ENCODE results near the gene DCANP1. TPM values are rescaled to one million over a fixed set of nuclear protein-coding genes. Genes with fewer than 3 reads are reported as not detected.

Gene DCANP1
- total and polyA plus RNA-seq, 2 of the 13 experiments (the other 11 are each of a cell fraction or from before 2014, with no cell fraction given) = not detected

DNA sequence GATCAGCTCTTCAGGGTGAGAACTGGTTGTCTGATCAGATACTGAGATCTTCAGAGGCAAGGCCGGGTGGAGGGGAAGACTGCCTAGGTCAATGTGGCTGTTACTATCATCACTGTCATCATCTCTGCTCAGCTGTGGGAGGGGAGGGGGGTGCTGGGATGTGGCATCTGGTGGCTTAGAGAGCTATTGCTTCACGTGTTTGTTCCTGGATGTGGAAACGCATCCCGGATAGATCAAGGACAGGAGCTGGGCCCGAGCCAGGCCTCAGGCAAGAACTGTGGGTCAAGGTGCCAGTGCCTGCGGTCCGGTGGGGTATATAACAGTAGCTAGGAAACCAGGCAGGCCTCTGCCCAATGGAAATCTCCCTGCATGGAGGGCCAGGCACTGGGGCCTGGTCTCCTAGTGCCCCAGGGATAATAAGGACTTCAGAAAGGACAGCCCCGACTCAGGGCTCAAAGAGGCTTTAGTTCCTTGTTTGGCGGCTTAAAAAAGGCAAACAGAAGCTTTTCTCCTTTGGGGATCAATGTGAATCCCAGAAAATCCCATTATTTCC is 35.3 kb upstream of the DCANP1 start (continued):
- TF ChIP-seq, protein P1, sequence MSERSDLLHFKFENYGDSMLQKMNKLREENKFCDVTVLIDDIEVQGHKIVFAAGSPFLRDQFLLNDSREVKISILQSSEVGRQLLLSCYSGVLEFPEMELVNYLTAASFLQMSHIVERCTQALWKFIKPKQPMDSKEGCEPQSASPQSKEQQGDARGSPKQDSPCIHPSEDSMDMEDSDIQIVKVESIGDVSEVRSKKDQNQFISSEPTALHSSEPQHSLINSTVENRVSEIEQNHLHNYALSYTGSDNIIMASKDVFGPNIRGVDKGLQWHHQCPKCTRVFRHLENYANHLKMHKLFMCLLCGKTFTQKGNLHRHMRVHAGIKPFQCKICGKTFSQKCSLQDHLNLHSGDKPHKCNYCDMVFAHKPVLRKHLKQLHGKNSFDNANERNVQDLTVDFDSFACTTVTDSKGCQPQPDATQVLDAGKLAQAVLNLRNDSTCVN (CRISPR knock-in tag; IDR thresholded peaks at IDR 0.05; ENCODE audit: borderline replicate concordance) = no peak; the same call in 1 of the 2 replicates
- TF ChIP-seq BATF2 (CRISPR knock-in tag; IDR thresholded peaks at IDR 0.05) (no peak), ZNF17 (CRISPR knock-in tag; IDR thresholded peaks at IDR 0.05) (no peak), THYN1 (CRISPR knock-in tag; IDR thresholded peaks at IDR 0.05; ENCODE audit: borderline replicate concordance, low read depth) (no peak), HNRNPLL (IDR thresholded peaks at IDR 0.05; ENCODE audit: low read depth, low read length, poor library complexity, severe bottlenecking) (no peak), CHCHD3 (CRISPR knock-in tag; IDR thresholded peaks at IDR 0.05) (no peak), HMGXB4 (CRISPR knock-in tag; IDR thresholded peaks at IDR 0.05; ENCODE audit: borderline replicate concordance in 1 of 2, low read depth in 1 of 2) (no peak), TCF7 (IDR thresholded peaks at IDR 0.05; ENCODE audit: low read depth) (peak; percentile 83), ZNF747 (CRISPR knock-in tag; IDR thresholded peaks at IDR 0.05; ENCODE audit: borderline replicate concordance) (no peak), ZNF3 (CRISPR knock-in tag; IDR thresholded peaks at IDR 0.05) (no peak), DNMT1 (CRISPR knock-in tag; IDR thresholded peaks at IDR 0.05) (no peak), RNF2 (conservative IDR thresholded peaks at IDR 0.05; ENCODE audit: low read depth) (no peak), MED1 (CRISPR knock-in tag; IDR thresholded peaks at IDR 0.05) (peak; percentile 92), ZBTB8A (CRISPR knock-in tag; IDR thresholded peaks at IDR 0.05; ENCODE audit: borderline replicate concordance, low read depth) (no peak), ZIK1 (CRISPR knock-in tag; IDR thresholded peaks at IDR 0.05; ENCODE audit: borderline replicate concordance, low read depth) (no peak), MZF1 (CRISPR knock-in tag; IDR thresholded peaks at IDR 0.05; ENCODE audit: borderline replicate concordance) (0 out of 2 replicates have a peak, but pooled peaks have one; percentile 24)
- TF ChIP-seq, protein P2, sequence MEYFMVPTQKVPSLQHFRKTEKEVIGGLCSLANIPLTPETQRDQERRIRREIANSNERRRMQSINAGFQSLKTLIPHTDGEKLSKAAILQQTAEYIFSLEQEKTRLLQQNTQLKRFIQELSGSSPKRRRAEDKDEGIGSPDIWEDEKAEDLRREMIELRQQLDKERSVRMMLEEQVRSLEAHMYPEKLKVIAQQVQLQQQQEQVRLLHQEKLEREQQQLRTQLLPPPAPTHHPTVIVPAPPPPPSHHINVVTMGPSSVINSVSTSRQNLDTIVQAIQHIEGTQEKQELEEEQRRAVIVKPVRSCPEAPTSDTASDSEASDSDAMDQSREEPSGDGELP (IDR thresholded peaks at IDR 0.05; ENCODE audit: borderline replicate concordance, low read depth) = peak; percentile 96
- TF ChIP-seq, protein P3, sequence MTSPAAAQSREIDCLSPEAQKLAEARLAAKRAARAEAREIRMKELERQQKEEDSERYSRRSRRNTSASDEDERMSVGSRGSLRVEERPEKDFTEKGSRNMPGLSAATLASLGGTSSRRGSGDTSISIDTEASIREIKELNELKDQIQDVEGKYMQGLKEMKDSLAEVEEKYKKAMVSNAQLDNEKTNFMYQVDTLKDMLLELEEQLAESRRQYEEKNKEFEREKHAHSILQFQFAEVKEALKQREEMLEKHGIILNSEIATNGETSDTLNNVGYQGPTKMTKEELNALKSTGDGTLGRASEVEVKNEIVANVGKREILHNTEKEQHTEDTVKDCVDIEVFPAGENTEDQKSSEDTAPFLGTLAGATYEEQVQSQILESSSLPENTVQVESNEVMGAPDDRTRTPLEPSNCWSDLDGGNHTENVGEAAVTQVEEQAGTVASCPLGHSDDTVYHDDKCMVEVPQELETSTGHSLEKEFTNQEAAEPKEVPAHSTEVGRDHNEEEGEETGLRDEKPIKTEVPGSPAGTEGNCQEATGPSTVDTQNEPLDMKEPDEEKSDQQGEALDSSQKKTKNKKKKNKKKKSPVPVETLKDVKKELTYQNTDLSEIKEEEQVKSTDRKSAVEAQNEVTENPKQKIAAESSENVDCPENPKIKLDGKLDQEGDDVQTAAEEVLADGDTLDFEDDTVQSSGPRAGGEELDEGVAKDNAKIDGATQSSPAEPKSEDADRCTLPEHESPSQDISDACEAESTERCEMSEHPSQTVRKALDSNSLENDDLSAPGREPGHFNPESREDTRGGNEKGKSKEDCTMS (CRISPR knock-in tag; conservative IDR thresholded peaks at IDR 0.05) = no peak
- TF ChIP-seq, protein P4, sequence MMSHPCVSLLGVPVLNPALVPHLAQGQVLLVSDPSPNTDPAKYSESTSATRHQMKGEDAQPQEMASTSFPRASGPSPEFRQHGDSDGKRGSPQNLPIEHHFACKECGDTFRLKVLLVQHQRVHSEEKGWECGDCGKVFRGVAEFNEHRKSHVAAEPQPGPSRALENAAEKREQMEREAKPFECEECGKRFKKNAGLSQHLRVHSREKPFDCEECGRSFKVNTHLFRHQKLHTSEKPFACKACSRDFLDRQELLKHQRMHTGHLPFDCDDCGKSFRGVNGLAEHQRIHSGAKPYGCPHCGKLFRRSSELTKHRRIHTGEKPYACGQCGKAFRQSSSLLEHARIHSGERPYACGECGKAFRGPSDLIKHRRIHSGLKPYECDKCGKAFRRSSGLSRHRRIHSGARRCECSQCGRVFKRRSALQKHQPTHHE (CRISPR knock-in tag; IDR thresholded peaks at IDR 0.05; ENCODE audit: borderline replicate concordance) = no peak

All from HepG2 (cell line).